NCI-H446 (cell line): Measurements from ENCODE around the gene FCER1G.
"Not testable (repeated sequence)": the region's sequence is repeated elsewhere in the genome, so short reads cannot be mapped to it uniquely, and the experiment has no call there.

Experiments
- DNase-seq, 2 experiments: peaks; one replicate each; lab custom pipeline; 2025; lab: John Stamatoyannopoulos, UW

Gene FCER1G

DNA sequence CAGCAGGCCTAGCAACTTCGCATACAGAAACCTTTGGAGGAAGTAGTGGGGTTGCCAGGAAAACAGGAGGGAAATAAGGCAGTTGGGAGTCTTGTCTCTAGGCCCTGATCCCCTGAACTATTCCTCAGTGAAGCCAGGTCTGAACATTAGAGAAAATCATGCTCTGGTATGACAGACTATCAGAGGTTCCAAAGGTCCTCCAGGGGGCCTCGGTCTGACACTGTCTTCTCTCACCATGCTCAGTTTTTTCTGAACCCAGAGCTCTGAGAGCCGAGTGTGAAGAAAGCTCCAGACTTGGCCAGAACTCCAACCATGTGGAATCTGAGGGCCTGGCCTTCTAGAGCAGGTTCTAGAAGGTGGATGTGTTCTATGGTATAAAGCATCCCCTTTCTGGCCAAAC is 14.8 kb downstream of the FCER1G start:
- no peak for DNase-seq

DNA sequence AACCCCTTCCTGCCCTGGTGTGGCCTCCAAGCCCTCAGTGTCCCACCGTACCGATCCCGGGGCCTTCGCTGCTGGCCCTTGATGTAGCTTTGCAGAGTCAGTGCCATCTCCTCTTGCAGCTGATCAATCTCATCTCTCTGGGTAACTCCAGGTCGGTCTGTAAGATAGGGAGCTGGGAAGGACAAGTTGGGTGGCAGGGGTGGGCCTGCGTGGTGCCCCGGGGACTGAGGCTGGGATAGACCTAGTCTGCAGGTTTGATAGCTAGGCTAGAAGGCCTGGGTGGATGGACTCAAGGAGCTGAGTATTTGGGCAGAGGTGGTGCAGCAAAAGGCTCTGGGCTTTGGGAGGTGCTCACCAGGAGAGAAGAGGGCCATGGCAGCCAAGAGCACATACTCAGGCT is 15.7 kb downstream of the FCER1G start:
- DNase-seq: no peak

DNA sequence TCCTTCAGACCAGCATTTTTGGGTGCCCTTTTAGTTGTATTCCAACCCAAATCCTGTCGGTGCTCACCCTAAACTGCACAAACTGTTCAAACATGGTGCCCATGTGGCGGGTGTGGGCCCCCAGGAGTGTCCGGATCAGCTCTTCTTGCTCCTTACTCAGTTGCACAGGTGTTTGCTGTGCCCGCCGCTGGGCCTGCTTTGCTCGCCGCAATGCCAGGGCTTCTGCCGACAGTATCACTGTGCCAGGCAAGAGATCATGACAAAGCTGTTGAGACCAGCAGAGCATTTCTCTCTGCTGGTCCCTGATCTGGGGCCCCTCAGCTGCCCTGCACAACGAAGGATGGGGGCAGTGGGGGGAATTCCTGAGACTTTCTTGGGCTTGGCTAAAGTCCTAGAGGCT is 18.0 kb downstream of the FCER1G start:
- DNase-seq: no peak

DNA sequence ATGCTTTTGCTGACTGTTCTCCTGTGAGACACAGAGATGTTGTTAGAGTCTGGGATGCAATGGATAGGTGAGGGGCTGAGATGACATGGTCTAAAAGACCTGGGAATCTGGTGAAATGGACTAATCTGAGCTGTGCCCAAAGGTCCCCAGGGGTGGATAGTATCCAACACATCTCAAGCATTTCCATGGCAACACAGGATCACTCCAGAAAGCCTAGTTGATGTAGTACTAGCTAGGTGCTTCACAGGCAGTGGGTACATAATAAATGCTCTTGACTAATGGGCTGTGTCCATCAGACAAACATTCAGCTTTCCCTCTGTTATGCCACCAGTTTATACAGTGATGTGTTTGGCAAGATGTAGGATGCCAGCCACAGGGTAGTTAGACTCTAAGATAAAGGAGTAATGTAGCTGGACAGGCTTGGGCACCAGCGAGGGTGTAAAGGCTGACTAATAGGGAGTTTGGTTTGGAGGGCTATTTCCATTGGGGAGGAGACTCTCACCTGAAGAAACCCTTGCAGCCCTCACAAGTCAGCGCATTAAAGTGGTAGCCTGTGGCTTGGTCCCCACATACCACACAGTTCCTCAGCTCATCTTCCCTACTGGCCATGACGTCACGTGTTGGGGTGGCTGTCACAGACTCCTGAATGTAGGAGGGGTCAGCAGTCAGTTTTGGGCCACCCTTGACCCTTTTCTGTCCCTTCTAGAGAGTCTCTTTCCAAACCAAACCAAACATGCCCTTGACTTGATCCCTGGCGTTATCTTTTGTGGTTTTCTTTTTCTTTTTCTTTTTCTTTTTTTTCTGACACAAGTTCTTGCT is 21.1 kb downstream of the FCER1G start:
- DNase-seq: no peak

DNA sequence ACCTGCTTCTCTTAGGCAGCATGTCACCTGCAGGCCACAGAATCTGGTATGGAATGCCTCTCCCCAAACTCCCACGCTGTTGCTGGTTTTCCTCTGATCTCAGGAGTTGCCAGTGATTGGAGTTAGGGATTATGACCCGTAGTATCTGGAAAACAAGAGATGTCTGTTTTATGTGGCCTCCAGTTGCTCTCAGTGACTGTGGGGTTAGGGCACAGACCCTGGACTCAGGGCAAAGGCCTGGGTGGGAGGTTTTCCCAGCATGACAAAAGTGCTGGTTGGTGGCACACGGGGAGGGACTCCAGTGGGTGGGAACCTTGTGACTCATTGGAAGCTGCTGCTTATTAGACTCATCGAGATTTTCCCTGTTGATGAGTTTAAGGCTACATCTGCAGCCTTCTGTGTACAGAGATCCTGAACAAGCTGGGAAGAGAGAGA is 23.0 kb downstream of the FCER1G start, which contains the start of gene NR1I3:
TSS of gene NR1I3 (minus strand) at position 165 of the 435 bp plus-strand sequence. CDS start 1,638 bp downstream, outside the sequence.
- DNase-seq: no peak

DNA sequence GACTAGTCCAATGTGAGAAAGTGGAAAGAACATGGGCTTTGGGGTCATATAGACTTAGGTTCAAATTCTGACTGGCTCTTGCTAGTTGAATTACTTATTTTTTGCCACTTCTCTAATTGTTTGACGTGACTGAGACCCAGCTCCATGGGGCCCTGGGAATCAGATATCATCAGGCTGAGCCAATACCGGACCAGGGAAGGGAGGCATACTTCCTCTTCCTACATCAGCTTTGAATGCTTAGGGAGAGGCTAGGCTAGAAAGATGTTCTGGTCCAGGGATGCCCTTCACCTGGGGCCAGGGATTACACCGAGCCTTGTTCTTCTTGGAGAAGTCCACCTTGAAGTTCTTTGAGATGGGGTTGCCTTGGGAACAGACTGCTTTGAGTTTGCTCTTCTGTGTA is 26.6 kb downstream of the FCER1G start:
- no peak for DNase-seq

DNA sequence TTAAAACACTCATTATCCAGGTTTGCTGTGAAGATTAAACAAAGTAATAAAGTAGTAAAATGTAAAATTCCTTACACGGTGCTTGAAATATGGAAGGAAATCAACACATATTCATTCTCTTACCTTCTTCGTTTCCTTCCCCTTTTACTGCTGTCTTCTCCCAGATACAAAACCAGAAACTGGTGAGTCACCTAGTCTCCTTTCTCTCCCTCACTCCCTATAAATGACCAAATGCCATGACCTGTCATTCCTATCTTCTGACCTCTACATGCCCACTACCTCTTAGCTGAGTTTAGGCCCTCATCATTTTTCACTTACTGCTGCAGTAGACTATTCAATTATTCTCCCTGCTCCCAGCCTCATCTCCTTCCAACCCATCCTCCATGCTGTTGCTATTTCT is 27.2 kb downstream of the FCER1G start:
- no peak for DNase-seq

DNA sequence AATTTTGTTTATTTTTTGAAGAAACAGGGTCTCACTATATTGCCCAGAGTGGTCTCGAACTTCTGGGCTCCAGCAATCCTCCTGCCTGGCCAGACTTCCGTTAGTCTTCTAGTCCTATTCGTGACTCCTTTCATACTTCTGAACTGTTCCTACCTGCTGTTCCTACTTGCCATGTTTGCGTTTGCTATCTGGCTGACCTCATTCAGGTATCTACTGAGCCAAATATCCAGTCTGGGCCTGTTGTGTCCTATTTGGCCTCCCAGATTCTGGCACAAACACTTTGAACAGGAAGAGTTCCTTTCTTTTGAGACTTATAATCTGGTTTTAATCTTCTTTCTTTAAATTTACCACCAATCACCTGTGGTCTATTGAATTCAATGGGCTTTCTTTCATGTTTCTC is 29.8 kb downstream of the FCER1G start:
- DNase-seq: no peak

DNA sequence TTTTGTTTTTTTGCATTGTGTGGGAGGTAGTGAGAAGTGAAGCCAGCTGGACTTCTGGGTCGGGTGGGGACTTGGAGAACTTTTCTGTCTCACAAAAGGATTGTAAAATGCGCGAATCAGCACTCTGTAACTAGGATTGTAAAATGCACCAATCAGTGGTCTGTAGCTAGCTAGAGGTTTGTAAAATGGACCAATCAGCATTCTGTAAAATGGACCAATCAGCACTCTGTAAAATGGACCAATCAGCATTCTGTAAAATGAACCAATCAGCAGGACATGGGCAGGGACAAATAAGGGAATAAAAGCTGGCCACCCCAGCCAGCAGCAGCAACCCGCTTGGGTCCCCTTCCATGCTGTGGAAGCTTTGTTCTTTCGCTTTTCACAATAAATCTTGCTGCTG is 35.0 kb downstream of the FCER1G start:
- not testable (repeated sequence) for DNase-seq

DNA sequence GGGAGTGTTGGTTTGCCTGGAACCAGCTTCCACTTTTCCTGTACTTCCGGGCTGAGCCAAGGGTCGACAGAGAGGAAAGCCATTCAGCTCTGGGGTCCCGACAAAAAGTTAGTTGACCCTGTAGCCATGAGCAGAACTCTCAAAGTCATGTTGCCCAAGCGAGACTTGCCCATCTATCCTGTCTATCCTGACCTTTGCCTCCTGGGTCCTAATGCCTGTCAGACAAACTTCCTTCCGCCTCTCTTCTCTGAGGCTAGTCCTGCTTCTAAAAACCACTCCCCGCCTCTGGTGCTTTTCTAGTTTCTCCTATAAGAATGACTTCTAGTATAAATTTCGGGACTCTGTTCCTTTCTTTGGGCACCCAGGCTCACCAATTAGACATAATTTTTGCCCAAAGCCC is 35.7 kb downstream of the FCER1G start:
- no peak for DNase-seq

DNA sequence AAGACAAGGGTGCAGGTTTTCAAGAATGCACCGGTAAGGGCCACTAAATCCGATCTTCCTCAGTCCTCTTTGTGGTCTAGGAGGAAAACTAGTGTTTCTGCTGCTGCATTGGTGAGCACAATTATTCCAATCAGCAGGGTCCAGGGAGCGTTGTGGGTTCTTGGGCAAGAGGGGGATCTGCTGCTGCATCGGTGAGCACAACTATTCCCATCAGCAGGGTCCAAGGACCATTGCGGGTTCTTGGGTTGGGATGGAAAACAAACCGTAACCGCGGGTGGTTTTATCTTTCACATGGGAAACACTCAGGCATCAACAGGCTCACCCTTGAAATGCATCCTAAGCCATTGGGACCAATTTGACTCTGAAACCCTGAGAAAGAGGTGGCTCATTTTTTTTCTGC is 36.5 kb downstream of the FCER1G start:
- no peak for DNase-seq

DNA sequence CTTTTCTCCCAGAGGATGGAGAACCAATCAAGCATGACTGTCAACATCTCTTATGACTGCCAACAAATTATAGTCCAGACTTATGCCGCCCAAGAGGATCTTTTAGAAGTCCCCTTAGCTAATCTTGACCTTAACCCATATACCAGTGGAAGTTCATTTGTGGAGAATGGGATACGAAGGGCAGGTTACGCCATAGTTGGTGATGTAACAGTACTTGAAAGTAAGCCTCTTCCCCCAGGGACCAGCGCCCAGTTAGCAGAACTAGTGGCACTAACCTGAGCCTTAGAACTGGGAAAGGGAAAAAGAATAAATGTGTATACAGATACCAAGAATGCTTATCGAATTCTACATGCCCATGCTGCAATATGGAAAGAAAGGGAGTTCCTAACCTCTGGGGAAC is 40.2 kb downstream of the FCER1G start:
- not testable (repeated sequence) for DNase-seq

DNA sequence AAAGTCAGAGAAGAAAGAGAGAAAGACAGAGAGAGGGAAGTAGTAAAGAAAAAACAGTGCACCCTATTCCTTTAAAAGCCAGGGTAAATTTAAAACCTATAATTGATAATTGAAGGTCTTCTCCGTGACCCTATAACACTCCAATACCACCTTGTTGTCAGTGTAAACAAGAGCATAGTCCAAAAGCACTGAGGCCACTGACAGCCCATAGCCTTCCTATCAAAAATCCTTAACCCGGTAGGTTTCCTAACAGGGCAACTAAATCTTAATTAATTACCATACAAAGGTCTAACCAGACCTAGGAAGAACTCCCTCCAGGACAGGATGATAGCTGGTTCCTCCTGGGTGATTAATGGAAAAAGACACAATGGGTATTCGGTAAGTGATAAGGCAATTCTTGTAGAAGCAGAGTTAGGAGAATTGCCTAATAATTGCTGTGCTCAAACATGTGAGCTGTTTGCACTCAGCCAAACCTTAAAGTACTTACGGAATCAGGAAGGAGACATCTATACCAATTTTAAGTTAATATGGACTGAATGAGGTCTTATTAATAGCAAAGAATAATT is 40.9 kb downstream of the FCER1G start:
- not testable (repeated sequence) for DNase-seq

DNA sequence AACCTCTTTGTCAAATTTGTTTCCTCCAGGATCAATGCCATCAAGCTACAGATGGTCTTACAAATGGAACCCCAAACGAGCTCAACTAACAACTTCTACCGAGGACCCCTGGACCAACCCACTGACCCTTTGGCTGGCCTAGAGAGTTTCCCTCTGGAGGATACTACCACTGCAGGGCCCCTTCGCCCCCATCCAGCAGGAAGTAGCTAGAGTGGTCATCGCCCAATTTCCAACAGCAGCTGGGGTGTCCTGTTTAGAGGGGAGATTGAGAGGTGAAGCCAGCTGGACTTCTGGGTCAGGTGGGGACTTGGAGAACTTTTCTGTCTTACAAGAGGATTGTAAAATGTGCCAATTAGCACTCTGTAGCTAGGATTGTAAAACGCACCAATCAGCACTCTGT is 42.0 kb downstream of the FCER1G start:
- not testable (repeated sequence) for DNase-seq

DNA sequence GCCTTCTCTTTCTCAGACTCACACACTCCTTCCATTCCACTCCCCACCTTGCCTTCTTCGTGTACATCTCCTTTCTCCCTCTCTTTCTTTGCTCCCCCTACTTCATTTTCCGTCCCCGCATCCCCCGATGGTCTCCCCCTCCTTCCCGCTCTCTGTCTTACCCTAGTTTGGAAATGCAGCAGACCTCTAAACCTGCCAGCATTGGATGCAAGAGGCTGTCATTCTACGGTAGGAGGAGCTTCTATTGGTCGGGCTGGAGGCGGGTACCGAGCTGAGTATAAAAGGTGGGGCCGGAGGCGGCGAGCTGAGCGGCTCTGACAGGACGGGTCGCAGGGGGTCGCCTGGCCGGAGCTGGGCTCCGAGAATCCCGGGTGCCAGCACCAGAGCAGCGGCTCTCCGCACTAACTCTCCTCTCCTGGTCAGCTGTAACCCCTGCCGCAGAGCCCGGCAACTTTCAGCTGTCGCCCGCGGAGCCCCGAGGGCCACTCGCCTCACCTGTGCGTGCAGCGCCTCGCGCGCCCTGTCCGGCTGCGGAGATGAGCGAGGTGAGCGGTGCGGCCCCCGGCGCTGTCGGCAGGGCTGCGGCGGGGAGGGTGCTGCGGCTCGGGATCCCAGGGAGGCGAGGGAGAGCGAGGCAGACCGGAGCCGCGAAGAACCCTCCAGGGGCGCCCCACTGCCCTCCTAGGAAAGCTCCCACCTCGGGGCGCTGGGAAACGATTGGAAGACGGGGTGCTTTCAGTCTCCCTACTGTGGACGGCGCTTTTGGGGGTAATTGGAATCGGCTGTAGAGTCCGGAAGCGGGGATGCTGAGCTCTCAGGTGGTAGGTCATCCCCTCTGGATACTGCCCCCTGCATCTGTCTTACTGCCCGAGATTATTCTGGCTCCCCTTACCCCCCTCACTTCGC is 43.6 kb downstream of the FCER1G start, which contains the start of gene PCP4L1:
TSS of gene PCP4L1 (plus strand) at position 307 of the 906 bp plus-strand sequence. CDS start at position 537, 230 bp downstream.
- peak in 1 of 2 experiments; percentile 51 for DNase-seq

DNA sequence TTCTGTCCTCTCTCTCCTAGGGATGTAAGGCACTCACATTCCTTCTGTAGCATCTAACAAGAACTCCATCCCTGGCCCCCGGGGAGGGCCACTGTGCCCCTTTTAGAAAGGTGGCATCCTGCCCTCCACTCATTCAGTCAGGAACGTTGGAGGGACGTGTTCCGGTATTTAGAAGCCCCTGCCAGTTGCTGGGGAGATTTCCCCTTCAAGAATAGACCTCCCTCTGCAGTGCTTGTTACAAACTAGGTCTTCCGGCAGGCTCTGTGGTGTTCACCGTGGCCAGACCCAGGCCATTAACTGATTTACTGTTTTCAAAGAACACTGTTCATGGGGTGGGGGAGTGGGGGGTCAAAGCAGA is 44.2 kb downstream of the FCER1G start:
- no peak for DNase-seq

DNA sequence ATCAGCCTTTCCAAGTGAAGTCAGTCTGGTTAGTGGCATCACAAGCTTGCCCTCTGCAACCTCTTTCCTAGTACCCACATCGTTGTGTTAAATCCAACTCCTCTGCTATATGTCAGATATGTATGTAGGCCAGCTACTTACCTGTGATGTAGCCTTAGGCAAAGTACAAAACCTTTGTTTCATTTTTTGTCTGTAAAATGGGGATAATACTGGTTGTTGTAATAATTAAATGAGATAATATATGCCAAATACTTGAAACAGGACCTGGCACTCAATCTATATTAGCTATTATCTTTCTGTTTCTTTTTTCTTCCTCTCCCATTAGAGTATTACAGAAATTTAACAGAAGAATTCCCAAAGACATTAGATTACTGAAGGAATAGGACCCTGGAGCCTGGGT is 44.7 kb downstream of the FCER1G start:
- no peak for DNase-seq

DNA sequence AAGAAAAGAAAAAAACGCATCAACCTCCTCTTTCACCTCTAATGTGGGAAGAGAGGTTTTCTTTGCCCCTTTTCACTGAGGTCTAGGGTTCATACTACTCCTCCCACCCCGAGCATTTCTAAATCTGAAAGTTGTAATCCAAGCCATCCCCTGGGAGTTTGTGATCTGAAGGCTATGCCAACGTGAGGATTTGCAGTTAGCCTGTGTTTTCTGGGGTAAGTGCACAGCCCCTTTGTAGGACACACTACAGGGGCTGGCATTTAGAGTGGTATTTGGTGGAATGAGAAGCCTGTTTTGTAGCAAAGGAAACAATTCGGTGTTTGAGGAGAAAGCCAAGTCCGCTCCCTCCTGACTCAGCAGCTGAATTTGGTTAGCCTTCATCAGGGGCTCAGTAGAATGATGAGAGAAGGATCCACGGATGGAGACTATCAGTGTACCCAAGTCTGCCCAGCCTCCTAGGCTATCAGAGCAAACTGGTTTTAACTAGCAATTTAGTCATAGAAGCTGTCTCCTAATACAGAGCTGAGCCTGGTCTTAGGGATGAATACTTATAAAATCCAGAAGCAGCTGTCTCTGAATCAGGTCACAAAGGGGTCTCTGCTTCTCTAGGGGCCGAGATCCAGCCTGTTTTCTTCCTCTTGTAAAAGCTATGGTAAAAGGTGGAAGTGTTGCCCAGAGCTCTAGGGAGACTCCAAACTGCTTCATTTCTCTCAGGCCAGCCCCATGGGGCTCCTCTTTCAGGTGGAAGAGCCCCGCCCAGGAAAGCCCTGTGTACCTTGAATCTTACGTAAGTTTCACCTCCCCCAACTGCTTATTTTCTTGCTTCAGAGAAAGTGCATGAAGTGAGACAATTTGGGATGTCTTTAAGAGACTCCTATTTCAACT is 45.5 kb downstream of the FCER1G start:
- no peak for DNase-seq

DNA sequence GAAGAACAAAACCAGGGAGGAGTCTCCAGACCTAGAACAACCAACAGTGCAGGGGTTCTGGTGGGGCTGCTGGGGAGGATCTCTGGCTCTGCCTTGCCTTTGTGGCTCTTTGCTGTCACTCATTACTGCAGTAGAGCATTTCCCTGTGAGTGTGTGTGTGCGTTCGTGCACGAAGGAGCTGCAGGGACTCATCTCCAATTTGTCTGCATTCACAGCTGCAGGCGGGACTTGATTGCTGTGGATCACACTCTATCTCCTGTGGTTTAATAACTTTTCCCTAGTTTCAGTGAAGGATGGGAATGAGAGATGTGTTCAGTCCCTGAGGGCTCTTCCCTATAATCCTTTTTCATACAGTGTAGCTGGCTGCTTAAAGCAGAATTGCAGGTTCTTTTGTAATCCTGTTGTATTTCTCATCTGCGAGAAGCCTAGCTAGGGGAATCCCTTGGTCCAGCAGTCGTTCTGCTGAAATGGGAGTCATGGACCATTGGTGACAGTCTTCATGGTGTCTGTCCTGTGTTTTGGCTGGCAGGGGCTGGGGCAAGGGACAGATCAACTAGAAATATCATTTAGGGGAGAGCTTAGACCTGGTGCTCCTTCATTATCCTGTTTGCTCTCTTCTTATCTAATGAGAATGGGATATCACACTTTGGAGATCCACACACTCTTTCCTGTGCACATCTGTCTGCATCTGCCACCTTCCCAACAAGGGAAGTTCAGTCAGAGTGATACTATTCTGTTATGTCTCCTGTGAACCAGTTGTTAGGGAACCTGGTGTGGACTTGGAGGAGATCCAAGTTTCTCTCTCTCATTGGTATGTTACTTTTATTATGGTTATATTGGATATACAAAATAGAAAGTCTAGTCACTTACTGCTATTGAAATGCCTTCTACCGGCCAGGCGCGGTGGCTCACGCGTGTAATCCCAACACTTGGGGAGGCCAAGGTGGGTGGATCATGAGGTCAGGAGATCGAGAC is 46.5 kb downstream of the FCER1G start:
- no peak for DNase-seq

DNA sequence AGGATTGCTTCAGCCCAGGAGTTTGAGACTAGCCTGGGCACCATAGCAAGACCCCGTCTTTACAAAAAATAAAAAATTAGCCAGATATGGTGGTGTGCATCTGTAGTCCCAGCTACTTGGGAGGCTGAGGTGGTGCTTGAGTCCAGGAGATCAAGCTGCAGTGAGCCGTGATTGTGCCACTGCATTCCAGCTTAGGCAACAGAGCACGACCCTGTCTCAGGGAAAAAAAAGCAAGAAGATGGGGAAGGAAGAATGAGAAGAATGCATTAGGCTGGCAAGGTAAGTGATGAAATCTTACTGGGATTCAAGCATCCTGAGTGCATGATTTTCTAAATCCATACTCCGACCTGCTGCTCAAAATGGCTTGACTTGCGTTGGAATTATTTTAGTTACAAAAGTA is 50.2 kb downstream of the FCER1G start:
- DNase-seq: no peak
